ENCODE data around the gene THRB.

The THRB gene

DNA sequence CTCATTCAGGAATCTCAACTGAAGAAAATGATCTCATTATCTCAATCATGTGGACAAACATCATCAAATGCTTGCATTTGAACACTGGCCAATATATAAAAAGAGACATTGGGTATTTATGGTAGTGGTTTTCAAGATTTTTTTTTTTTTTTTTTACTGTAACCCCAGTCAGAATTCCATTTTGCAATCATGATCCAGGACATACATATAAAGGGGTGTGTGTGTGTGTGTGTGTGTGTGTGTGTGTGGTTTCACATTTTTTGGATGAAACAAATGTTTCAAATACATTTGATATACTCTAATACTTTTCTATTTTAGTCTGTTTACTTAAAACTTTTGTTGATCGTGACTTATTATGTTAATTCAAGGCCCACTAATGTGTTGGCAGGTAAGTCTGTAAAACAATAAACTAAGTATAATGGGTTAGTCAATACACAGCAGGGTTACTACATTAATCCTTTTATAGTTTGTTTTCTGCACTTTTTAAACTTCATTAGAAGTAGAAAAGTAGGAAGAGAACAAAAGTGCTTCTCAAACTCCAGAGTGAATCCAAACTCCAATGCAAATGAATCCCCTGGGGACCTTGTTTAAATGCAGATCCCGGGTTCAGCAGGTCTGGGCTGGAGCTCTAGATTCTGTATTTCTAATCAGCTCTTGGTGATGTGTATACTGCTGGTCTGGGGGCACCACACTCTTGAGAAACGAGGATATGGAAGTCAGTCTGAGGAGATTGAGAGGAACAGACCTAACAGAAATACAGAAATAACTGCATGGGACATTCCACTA is 17.6 kb downstream of the THRB start:
- no peak overlapping the region for H3K4me3 ChIP-seq (ENCODE audit: low read depth in 1 of 2, low read length in 2 of 2)
- H3K9me3 ChIP-seq (ENCODE audit: control insufficient read depth in 1 of 2, low read length in 2 of 2): no peaks in the 10 kb centered on the region
- no peak overlapping the region for H3K9ac ChIP-seq (ENCODE audit: low read depth in 1 of 2, low read length in 2 of 2)
- H3K4me1 ChIP-seq (ENCODE audit: control insufficient read depth in 1 of 2, insufficient read depth in 2 of 2, low read length in 2 of 2): peaks cover 0 to 7% of the 10 kb centered on the region in 2 donors
- no peaks in the 10 kb centered on the region for H3K27me3 ChIP-seq (ENCODE audit: control insufficient read depth in 1 of 2, insufficient read depth in 2 of 2, low read length in 2 of 2)
- no peak overlapping the region for H3K27ac ChIP-seq (ENCODE audit: low read depth, low read length)
- no peaks in the 10 kb centered on the region for H3K36me3 ChIP-seq (ENCODE audit: control insufficient read depth in 1 of 2, insufficient read depth in 2 of 2, low read length in 2 of 2)

DNA sequence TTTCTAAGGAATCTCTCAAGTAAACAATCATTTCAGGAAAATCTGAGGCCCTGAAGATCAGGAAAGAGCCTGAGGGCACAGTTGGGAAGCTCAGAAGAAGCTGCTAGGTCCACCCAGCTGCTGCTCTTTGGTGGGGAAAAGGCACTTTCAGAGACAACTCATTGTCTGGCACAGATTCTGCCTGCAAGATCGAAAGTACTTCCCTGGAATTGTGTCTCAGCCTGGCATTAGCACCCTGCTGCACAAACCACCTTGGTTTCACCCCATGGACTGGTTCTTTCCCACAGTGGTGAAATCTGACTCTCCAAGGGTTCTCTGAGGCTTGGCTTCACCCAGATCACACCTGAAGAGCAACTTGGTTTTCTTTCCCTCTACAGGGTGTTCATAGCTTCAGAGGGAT is 18.7 kb downstream of the THRB start:
- Histone ChIP-seq H3K27me3 (ENCODE audit: control insufficient read depth in 1 of 2, insufficient read depth in 2 of 2, low read length in 2 of 2) (no peaks in the 10 kb centered on the region), H3K9me3 (ENCODE audit: control insufficient read depth in 1 of 2, low read length in 2 of 2) (no peaks in the 10 kb centered on the region), H3K4me3 (ENCODE audit: low read depth in 1 of 2, low read length in 2 of 2) (no peak overlapping the region), H3K36me3 (ENCODE audit: control insufficient read depth in 1 of 2, insufficient read depth in 2 of 2, low read length in 2 of 2) (no peaks in the 10 kb centered on the region), H3K27ac (ENCODE audit: low read depth, low read length) (no peak overlapping the region), H3K4me1 (ENCODE audit: control insufficient read depth in 1 of 2, insufficient read depth in 2 of 2, low read length in 2 of 2) (no peaks in the 10 kb centered on the region), H3K9ac (ENCODE audit: low read depth in 1 of 2, low read length in 2 of 2) (no peak overlapping the region)

DNA sequence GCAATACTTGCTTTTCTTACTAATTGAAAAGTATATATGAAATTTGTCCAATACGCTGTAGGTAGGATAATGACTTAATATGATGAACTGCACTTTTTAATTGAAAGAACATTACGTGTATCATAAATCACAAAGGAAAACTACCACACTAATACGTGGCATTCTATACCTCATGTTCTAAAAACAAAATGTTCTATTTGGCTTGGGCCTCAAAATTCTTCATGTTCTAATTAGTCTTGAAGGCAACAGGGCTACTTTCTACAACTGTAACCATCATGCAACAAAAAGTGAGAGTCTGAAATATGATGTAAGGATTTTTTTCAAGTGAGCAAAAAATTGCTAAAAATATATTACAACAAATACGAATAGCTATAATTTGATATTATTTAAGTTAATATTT is 19.8 kb downstream of the THRB start:
- Histone ChIP-seq H3K4me3 (ENCODE audit: low read depth in 1 of 2, low read length in 2 of 2) (no peak overlapping the region), H3K9ac (ENCODE audit: low read depth in 1 of 2, low read length in 2 of 2) (no peak overlapping the region), H3K36me3 (ENCODE audit: control insufficient read depth in 1 of 2, insufficient read depth in 2 of 2, low read length in 2 of 2) (no peaks in the 10 kb centered on the region), H3K4me1 (ENCODE audit: control insufficient read depth in 1 of 2, insufficient read depth in 2 of 2, low read length in 2 of 2) (no peaks in the 10 kb centered on the region), H3K27me3 (ENCODE audit: control insufficient read depth in 1 of 2, insufficient read depth in 2 of 2, low read length in 2 of 2) (no peaks in the 10 kb centered on the region), H3K9me3 (ENCODE audit: control insufficient read depth in 1 of 2, low read length in 2 of 2) (no peaks in the 10 kb centered on the region), H3K27ac (ENCODE audit: low read depth, low read length) (no peak overlapping the region)

DNA sequence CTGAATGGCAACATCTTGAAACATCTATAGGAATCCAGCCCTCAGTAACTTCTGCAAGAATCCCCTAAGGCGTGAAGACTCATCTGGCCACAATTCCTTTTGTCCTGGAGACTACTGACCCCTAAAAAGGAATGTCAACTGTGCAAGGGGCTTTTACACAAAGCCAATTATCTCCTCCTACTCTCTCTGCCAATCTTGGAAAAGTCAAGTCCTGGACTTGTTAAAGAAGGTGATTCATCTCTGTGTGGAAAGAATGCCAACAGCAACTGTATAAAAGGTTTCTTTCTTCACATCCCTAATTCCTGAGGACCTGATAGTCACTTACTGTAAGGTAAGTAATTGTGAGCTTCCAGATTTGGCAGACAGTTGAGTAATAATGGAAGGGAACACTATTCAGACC is 22.3 kb downstream of the THRB start:
- no peaks in the 10 kb centered on the region for H3K9me3 ChIP-seq (ENCODE audit: control insufficient read depth in 1 of 2, low read length in 2 of 2)
- H3K27ac ChIP-seq (ENCODE audit: low read depth, low read length): no peak overlapping the region
- H3K36me3 ChIP-seq (ENCODE audit: control insufficient read depth in 1 of 2, insufficient read depth in 2 of 2, low read length in 2 of 2): no peaks in the 10 kb centered on the region
- no peak overlapping the region for H3K4me3 ChIP-seq (ENCODE audit: low read depth in 1 of 2, low read length in 2 of 2)
- H3K27me3 ChIP-seq (ENCODE audit: control insufficient read depth in 1 of 2, insufficient read depth in 2 of 2, low read length in 2 of 2): no peaks in the 10 kb centered on the region
- no peak overlapping the region for H3K9ac ChIP-seq (ENCODE audit: low read depth in 1 of 2, low read length in 2 of 2)
- no peaks in the 10 kb centered on the region for H3K4me1 ChIP-seq (ENCODE audit: control insufficient read depth in 1 of 2, insufficient read depth in 2 of 2, low read length in 2 of 2)

- no peak overlapping the region for H3K27ac ChIP-seq (ENCODE audit: low read depth, low read length)
- no peaks in the 10 kb centered on the region for H3K9me3 ChIP-seq (ENCODE audit: control insufficient read depth in 1 of 2, low read length in 2 of 2)
Observed at GRCh38 chr3:24471486-24471885, 23.2 kb downstream of the THRB start.

GRCh38 chr3:24470277-24470676 is 24.4 kb downstream of the THRB start:
- H3K27ac ChIP-seq (ENCODE audit: low read depth, low read length): no peak overlapping the region
- H3K9me3 ChIP-seq (ENCODE audit: control insufficient read depth in 1 of 2, low read length in 2 of 2): no peaks in the 10 kb centered on the region
- no peaks in the 10 kb centered on the region for H3K4me1 ChIP-seq (ENCODE audit: control insufficient read depth in 1 of 2, insufficient read depth in 2 of 2, low read length in 2 of 2)
- H3K9ac ChIP-seq (ENCODE audit: low read depth in 1 of 2, low read length in 2 of 2): no peak overlapping the region
- no peaks in the 10 kb centered on the region for H3K36me3 ChIP-seq (ENCODE audit: control insufficient read depth in 1 of 2, insufficient read depth in 2 of 2, low read length in 2 of 2)
- H3K27me3 ChIP-seq (ENCODE audit: control insufficient read depth in 1 of 2, insufficient read depth in 2 of 2, low read length in 2 of 2): no peaks in the 10 kb centered on the region
- no peak overlapping the region for H3K4me3 ChIP-seq (ENCODE audit: low read depth in 1 of 2, low read length in 2 of 2)

More at GRCh38 chr3:24471486-24471885, 23.2 kb downstream of the THRB start:
- H3K27me3 ChIP-seq (ENCODE audit: control insufficient read depth in 1 of 2, insufficient read depth in 2 of 2, low read length in 2 of 2): no peaks in the 10 kb centered on the region
- no peak overlapping the region for H3K9ac ChIP-seq (ENCODE audit: low read depth in 1 of 2, low read length in 2 of 2)
- H3K4me1 ChIP-seq (ENCODE audit: control insufficient read depth in 1 of 2, insufficient read depth in 2 of 2, low read length in 2 of 2): no peaks in the 10 kb centered on the region
- H3K36me3 ChIP-seq (ENCODE audit: control insufficient read depth in 1 of 2, insufficient read depth in 2 of 2, low read length in 2 of 2): no peaks in the 10 kb centered on the region
- no peak overlapping the region for H3K4me3 ChIP-seq (ENCODE audit: low read depth in 1 of 2, low read length in 2 of 2)

DNA sequence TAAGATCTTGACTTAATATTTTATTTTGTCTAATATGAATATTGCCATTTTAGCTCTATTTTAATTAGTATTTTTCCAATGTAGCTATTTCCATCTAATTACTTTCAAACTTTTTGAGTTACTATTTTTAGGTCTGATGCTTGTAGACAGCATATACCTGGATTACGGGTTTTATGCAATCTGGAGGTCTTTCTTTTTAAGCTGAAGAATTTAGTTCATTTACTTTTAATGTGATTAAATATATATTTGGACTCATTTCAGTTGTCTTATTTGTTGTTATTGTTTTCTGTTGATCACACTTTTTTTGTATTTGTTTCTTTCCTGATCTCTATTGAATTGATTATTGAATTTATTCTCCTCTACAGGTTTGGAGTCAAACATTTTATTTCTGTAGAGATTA is 30.3 kb downstream of the THRB start:
- H3K4me3 ChIP-seq (ENCODE audit: low read depth in 1 of 2, low read length in 2 of 2): no peak overlapping the region
- no peak overlapping the region for H3K9ac ChIP-seq (ENCODE audit: low read depth in 1 of 2, low read length in 2 of 2)
- no peak overlapping the region for H3K27ac ChIP-seq (ENCODE audit: low read depth, low read length)
- no peaks in the 10 kb centered on the region for H3K9me3 ChIP-seq (ENCODE audit: control insufficient read depth in 1 of 2, low read length in 2 of 2)
- no peaks in the 10 kb centered on the region for H3K36me3 ChIP-seq (ENCODE audit: control insufficient read depth in 1 of 2, insufficient read depth in 2 of 2, low read length in 2 of 2)
- peaks cover 0 to 9% of the 10 kb centered on the region in 2 donors for H3K4me1 ChIP-seq (ENCODE audit: control insufficient read depth in 1 of 2, insufficient read depth in 2 of 2, low read length in 2 of 2)
- H3K27me3 ChIP-seq (ENCODE audit: control insufficient read depth in 1 of 2, insufficient read depth in 2 of 2, low read length in 2 of 2): no peaks in the 10 kb centered on the region

DNA sequence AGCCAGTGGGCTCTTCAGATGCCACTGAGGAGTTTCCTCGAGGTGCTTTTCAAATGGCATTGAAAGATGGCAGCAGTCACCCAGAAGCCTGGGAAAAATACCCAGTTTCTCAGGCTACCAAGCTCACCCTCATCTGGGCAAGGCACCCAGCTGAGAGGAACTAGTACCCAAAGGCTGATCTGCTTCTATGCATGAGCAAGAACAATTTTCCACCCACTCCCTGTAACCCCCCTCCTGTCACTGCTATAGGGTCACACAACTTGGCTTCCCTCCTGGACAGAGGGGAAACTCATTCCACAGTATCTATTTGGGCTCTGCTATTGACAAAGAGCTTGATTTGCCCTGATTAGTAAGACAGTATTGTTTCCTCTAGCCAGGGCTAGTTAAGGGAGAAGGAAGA is 31.9 kb downstream of the THRB start:
- Histone ChIP-seq H3K9ac (ENCODE audit: low read depth in 1 of 2, low read length in 2 of 2) (no peak overlapping the region), H3K4me1 (ENCODE audit: control insufficient read depth in 1 of 2, insufficient read depth in 2 of 2, low read length in 2 of 2) (peaks cover 0 to 9% of the 10 kb centered on the region in 2 donors), H3K27me3 (ENCODE audit: control insufficient read depth in 1 of 2, insufficient read depth in 2 of 2, low read length in 2 of 2) (no peaks in the 10 kb centered on the region), H3K9me3 (ENCODE audit: control insufficient read depth in 1 of 2, low read length in 2 of 2) (no peaks in the 10 kb centered on the region), H3K4me3 (ENCODE audit: low read depth in 1 of 2, low read length in 2 of 2) (no peak overlapping the region), H3K36me3 (ENCODE audit: control insufficient read depth in 1 of 2, insufficient read depth in 2 of 2, low read length in 2 of 2) (no peaks in the 10 kb centered on the region), H3K27ac (ENCODE audit: low read depth, low read length) (no peak overlapping the region)

- Histone ChIP-seq H3K9me3 (ENCODE audit: control insufficient read depth in 1 of 2, low read length in 2 of 2) (no peaks in the 10 kb centered on the region), H3K27me3 (ENCODE audit: control insufficient read depth in 1 of 2, insufficient read depth in 2 of 2, low read length in 2 of 2) (no peaks in the 10 kb centered on the region), H3K4me1 (ENCODE audit: control insufficient read depth in 1 of 2, insufficient read depth in 2 of 2, low read length in 2 of 2) (peaks cover 0 to 9% of the 10 kb centered on the region in 2 donors), H3K36me3 (ENCODE audit: control insufficient read depth in 1 of 2, insufficient read depth in 2 of 2, low read length in 2 of 2) (no peaks in the 10 kb centered on the region), H3K9ac (ENCODE audit: low read depth in 1 of 2, low read length in 2 of 2) (no peak overlapping the region), H3K4me3 (ENCODE audit: low read depth in 1 of 2, low read length in 2 of 2) (no peak overlapping the region), H3K27ac (ENCODE audit: low read depth, low read length) (no peak overlapping the region)
Observed at GRCh38 chr3:24460974-24461373, 33.7 kb downstream of the THRB start.

- Histone ChIP-seq H3K36me3 (ENCODE audit: control insufficient read depth in 1 of 2, insufficient read depth in 2 of 2, low read length in 2 of 2) (no peaks in the 10 kb centered on the region), H3K9ac (ENCODE audit: low read depth in 1 of 2, low read length in 2 of 2) (no peak overlapping the region), H3K4me1 (ENCODE audit: control insufficient read depth in 1 of 2, insufficient read depth in 2 of 2, low read length in 2 of 2) (peaks cover 0 to 9% of the 10 kb centered on the region in 2 donors), H3K4me3 (ENCODE audit: low read depth in 1 of 2, low read length in 2 of 2) (no peak overlapping the region), H3K27me3 (ENCODE audit: control insufficient read depth in 1 of 2, insufficient read depth in 2 of 2, low read length in 2 of 2) (no peaks in the 10 kb centered on the region), H3K27ac (ENCODE audit: low read depth, low read length) (no peak overlapping the region), H3K9me3 (ENCODE audit: control insufficient read depth in 1 of 2, low read length in 2 of 2) (no peaks in the 10 kb centered on the region)
Observed at GRCh38 chr3:24457719-24458118, 36.9 kb downstream of the THRB start.
